HG03095 (cell line): ENCODE results near the gene NXPH3.
"Not testable (repeated sequence)": the region's sequence is repeated elsewhere in the genome, so short reads cannot be mapped to it uniquely, and the experiment has no call there.

ENCODE experiments used
- ATAC-seq: cut with Tn5 transposase; IDR thresholded peaks from one replicate; pipeline ENCODE4 v1.9.1; 2021; ENCODE audit warnings: moderate library complexity; ENCODE audit not compliant: unreplicated experiment

The NXPH3 gene

DNA sequence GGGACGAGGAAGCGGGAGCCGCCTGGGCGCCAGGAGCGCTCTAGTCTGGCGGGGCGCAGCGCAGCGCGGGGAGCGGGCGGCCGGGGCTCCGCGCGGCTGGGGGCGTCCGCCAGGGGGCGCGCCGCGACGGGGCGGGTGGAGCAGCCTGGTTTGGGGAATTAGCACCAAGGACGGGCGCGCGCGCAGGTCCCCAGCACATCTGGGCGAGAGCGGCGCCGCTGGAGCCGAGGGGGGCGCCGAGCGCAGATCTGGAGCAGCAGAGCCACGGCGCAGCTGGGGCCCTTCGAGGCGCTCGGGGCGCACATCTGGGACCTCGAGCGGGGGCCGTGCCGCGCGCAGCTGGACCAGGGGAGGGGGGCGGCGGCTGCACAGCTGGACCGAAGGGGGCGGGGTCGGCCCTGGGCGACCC is at the start of gene NXPH3:
Gene NXPH3, plus strand, starts transcription at position 193 of the 409 bp plus-strand sequence. CDS start 349 bp downstream, outside the sequence.
- no peak for ATAC-seq

DNA sequence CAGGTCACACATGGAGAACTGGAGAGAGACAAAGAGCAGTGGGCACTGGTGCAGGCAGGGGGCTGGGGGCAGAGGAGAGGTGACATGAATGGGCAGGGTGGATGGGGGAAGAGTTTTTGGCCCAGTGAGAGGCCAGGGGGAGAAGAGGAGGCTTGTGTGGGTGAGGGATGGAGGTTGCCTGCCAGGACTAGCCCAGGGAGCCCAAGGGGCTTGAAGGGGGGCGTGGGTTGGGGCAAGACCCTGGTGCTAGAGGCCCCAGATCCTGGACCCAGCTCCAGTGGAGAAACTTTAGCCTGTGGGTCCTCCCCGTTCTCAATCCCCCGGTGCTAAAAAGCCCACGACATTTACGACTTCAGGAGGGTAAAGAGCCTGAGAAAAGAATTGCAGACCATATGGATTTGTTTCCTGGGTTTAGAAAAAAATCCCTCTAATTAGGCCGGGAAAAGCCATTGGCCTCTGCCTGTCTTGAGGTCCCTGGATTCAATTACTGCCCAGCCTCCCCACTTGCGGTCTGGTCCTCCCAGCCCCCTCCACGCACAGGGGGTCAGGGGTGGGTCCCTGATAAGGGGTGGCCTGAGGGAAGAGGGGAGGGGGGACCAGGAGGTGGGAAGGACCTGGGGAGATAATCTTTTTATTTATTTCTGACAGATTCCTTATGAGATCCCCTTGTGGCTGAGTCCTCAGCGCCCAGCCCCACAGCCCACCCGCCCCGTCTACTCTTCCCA is 47.6 kb upstream of the NXPH3 start:
- no peak for ATAC-seq

GRCh38 chr17:49528966-49529365 is 46.7 kb upstream of the NXPH3 start:
- no peak for ATAC-seq

GRCh38 chr17:49530118-49530517 is 45.6 kb upstream of the NXPH3 start:
- no peak for ATAC-seq

DNA sequence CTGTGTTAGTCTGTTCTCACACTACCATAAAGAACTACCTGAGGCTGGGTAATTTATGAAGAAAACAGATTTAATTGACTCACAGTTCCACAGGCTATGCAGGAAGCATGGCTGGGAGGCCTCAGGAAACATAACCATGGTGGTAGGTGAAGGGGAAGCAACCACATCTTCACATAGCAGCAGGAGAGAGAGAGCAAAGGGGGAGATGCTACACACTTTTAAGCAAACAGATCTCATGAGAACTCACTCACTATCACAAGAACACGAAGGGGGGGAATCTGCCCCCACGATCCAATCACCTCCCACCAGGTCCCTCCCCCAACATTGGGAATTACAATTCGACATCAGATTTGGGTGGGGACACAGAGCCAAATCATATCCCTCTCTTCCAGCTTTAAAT is 31.8 kb upstream of the NXPH3 start:
- no peak for ATAC-seq

- no peak for ATAC-seq
Measured at GRCh38 chr17:49545007-49545660, 30.5 kb upstream of the NXPH3 start.

DNA sequence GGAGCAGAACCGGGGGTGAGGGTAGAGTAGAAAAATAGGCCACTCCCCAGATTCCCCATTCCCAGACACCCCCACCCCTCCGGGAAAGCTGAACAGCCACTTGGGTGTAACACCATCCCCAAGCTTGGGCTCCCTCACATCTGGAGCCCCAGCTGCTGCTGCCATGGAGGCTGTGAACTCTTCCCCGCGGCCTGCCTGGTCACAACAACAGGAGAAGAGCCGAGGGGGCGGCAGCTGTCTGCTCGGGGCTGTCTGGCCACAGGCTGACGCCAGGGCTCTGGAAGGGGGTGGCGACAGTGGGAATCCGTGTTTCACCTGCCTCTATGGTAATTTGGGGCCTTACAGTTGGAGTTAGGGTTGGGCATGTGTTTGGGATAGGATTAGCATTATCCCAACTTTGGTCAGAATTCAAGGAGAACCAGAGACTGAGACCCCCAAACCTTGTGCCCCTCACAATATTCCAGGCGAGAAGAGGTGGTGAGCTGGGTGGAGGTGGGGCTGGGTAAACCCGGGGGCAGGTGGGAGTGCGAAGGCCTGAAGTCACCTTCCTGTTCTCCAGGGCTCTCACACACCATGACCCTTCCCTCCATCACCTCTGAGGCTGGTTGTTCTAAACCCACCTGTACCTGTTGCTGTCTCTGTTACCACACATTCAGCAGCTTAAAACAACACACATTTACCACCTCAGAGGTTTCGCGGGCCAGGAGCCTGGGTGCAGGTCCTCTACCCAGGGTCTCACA is 29.7 kb upstream of the NXPH3 start:
- ATAC-seq: no peak

DNA sequence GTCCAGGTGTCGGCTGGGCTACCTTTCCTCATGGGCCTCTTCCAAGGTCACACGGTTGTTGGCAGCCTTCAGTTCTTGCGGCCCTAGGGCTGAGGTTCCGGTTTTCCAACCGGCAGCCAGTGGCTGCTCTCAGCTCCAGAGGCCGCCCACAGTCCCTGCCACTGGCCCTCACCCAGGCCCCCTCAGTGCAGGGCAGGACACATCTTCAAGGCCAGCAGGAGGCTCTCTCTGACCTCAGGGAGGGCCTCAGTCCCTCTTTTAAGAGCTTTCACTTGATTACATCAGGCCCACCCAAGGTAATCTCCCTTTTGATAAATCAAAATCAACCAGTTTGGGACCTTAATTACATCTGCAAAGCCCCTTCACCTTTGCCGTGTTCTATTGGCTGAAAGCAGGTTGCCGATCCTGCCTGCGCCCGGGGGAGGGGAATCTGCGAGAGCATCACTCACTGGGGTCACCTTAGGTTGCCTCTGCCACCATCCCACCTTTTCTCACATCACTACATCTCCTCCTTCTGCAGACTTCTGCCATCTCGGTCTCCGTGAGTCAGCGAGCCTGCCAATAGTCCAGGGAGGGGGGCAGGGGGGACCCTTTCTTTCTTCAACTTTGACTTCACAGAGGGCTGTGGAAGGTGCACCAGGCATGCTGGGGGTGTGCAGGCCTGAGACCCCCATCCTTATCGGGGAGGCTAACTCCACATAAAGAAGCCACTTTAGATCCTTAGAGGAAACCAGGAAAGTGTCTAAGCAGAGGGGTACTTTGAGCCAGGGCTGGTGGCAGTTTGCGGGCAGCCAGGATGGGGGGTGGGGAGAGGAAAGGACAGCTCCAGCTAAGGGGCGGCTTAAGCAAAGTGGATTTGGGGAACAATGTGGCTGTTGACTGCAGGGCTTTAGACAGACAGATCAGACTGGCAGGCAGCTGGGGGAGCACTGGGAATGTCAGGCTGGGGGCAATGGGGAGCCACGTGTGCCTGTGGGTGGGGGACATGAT is 28.8 kb upstream of the NXPH3 start:
- ATAC-seq: no peak

GRCh38 chr17:49547566-49547965 is 28.1 kb upstream of the NXPH3 start:
- ATAC-seq: no peak

- ATAC-seq: no peak
Measured at GRCh38 chr17:49548051-49548505, 27.6 kb upstream of the NXPH3 start.

- ATAC-seq: no peak
Measured at GRCh38 chr17:49548506-49549310, 27.0 kb upstream of the NXPH3 start.

- no peak for ATAC-seq
Measured at GRCh38 chr17:49549311-49549605, 26.4 kb upstream of the NXPH3 start.

GRCh38 chr17:49549691-49550678 is 25.7 kb upstream of the NXPH3 start:
- no peak for ATAC-seq

DNA sequence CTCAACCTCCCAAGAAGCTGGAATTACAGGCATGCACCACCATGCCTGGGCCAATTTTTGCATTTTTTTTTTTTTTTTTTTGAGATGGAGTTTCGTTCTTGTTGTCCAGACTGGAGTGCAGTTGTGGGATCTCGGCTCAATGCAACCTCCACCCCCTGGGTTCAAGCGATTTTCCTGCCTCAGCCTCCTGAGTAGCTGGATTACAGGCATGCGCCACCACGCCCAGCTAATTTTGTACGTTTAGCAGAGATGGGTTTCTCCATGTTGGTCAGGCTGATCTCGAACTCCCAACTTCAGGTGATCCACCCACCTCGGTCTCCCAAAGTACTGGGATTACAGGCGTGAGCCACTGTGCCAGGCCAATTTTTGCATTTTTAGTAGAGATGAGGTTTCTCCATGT is 24.9 kb upstream of the NXPH3 start:
- not testable (repeated sequence) for ATAC-seq

DNA sequence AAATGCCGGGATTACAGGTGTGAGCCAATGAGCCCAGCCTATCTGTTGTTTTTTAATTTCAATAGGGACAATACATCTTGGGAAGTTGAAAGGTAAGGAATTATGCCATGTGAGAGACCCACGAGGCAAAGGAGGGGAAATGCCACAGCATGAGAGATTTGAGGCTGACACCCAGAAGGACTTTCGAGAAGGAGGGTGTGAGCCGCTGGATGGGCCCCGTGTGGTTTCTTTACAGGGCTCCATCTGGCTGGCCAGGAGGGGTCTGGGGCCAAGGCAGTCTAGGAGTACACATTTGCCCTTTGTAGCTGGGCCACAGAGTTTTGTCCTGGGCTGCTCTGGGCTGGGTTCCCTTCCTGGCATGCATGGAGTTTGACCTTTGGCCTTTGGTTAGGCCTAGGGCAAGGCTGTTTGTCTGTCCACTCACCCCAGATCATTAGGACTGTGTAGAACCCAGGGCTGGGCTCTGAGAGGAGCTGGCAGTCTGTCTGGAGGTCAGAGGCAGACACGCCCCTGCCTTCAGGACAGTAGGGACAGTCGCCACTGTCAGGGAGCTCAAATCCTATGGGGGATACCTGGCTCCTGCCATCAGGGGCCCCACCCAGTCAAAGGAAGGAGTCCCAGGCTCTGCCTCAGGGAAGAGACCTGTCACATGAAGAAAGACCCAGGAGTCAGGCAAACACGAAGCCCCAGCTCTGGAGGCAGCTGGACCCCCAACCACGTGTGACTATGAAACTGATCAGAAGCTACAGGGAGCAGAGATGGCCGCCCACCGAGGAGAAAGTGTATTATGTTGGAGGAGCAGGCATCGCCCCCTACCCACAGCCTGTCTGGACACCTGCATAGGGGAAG is 24.2 kb upstream of the NXPH3 start:
- no peak for ATAC-seq

- ATAC-seq: no peak
Measured at GRCh38 chr17:49552070-49552751, 23.5 kb upstream of the NXPH3 start.

DNA sequence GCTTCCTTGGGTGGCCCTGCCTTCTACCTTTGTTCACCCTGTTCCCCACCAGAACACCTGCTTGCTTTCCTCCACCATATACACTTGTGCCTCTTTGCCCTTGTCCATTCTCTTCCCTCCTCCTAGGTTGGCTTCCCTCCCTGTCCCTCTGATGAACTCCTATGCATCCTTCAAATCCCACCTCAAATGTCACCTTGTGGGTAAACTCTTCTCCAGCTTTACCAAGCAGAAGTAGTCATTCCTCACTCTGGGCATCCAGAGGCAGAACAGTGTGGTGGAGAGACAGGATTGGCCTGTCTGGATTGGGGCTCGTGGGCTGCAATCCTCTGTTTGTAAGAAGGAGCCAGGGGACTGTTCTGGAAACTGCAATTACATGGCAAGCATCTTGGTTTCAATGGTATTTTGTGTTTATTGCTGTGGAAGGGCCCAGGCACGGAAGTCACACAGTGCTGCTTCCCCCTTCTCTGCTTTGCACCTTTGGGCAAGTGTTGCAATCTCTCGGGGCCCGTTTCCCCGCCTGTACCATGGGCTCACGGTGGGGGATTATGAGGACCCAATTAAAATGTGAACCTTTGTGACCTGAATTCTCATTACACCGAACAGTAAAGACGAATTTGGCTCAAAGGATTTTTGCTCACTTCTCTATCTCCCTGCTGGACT is 21.9 kb upstream of the NXPH3 start:
- ATAC-seq: no peak
